Measurements from ENCODE around the gene GOT1.

The GOT1 gene

GRCh38 chr10:99432881-99433280 is 2.5 kb upstream of the GOT1 start:
- DNase-seq, result no peak

- DNase-seq, result no peak
These were observed 1.6 kb upstream of the GOT1 start for GRCh38 chr10:99432047-99432446.

- no peak for DNase-seq
These were observed 851 bp upstream of the GOT1 start for GRCh38 chr10:99431190-99431760.

GRCh38 chr10:99430116-99430450 is 341 bp downstream of the GOT1 start:
- no peak for DNase-seq

GRCh38 chr10:99429517-99430095 is 818 bp downstream of the GOT1 start:
- no peak for DNase-seq

GRCh38 chr10:99427566-99428190 is 2.7 kb downstream of the GOT1 start:
- DNase-seq, result no peak

GRCh38 chr10:99426689-99427088 is 3.7 kb downstream of the GOT1 start:
- DNase-seq, result no peak

- DNase-seq, result no peak
These were observed 5.2 kb downstream of the GOT1 start for GRCh38 chr10:99425204-99425603.

GRCh38 chr10:99424656-99425055 is 5.8 kb downstream of the GOT1 start:
- no peak for DNase-seq

GRCh38 chr10:99422529-99423096 is 7.8 kb downstream of the GOT1 start:
- DNase-seq, result no peak

- no peak for DNase-seq
These were observed 9.1 kb downstream of the GOT1 start for GRCh38 chr10:99421233-99421739.

- no peak for DNase-seq
These were observed 10.7 kb downstream of the GOT1 start for GRCh38 chr10:99419688-99420087.

GRCh38 chr10:99418910-99419624 is 11.4 kb downstream of the GOT1 start:
- DNase-seq, result no peak

- no peak for DNase-seq
These were observed 18.3 kb downstream of the GOT1 start for GRCh38 chr10:99412099-99412498.

- no peak for DNase-seq
These were observed 18.9 kb downstream of the GOT1 start for GRCh38 chr10:99411546-99411945.

- no peak for DNase-seq
These were observed 19.5 kb downstream of the GOT1 start for GRCh38 chr10:99410876-99411275.

- no peak for DNase-seq
These were observed 20.3 kb downstream of the GOT1 start for GRCh38 chr10:99410146-99410545.

- no peak for DNase-seq
These were observed 24.3 kb downstream of the GOT1 start for GRCh38 chr10:99406149-99406548.

- no peak for DNase-seq
These were observed 26.8 kb downstream of the GOT1 start for GRCh38 chr10:99403674-99404073.

- DNase-seq, result no peak
These were observed 30.8 kb downstream of the GOT1 start for GRCh38 chr10:99399664-99400063.

- no peak for DNase-seq
These were observed 34.0 kb downstream of the GOT1 start for GRCh38 chr10:99396471-99396870.

- DNase-seq, result no peak
These were observed 34.5 kb downstream of the GOT1 start for GRCh38 chr10:99395750-99396445.

GRCh38 chr10:99394761-99395386 is 35.5 kb downstream of the GOT1 start:
- no peak for DNase-seq

Measured in NCI-H526 treated with DMSO at 0.1 percent for 48 hours (cell line).